Muscle of leg (tissue), 11 donors: ENCODE measurements around the gene SELL. TPM values are rescaled to one million over a fixed set of nuclear protein-coding genes. Genes with fewer than 3 reads are reported as not detected.
A peak's percentile ranks its signal among the peaks of the same experiment; 100 is the strongest.

Experiments used
- DNase-seq: peaks from one replicate; pipeline ENCODE4 v3.0.0; 2013
- H3K27ac ChIP-seq: one replicate; pipeline ENCODE4 v1.5.1; 2013; ENCODE audit warnings: mild to moderate bottlenecking, low read length, control low read depth
- H3K27me3 ChIP-seq: one replicate; pipeline ENCODE4 v1.6.1; 2013; ENCODE audit warnings: low read length; ENCODE audit not compliant: control insufficient read depth, insufficient read depth
- H3K36me3 ChIP-seq: one replicate; pipeline ENCODE4 v1.6.1; 2013; ENCODE audit warnings: low read length; ENCODE audit not compliant: control insufficient read depth, insufficient read depth
- H3K4me1 ChIP-seq: one replicate; pipeline ENCODE4 v1.6.1; 2013; ENCODE audit warnings: low read length; ENCODE audit not compliant: control insufficient read depth, insufficient read depth
- H3K4me3 ChIP-seq: one replicate; pipeline ENCODE4 v1.5.1; 2013; ENCODE audit warnings: low read length, control low read depth
- H3K9me3 ChIP-seq: replicated peaks from 2 replicates; pipeline ENCODE4 v1.6.1; 2013; ENCODE audit warnings: low read depth, low read length; ENCODE audit not compliant: control insufficient read depth
- WGBS: methylation state at CpG from one replicate; pipeline ENCODE4 v1.1.5; 2013; ENCODE audit warnings: missing lambda C conversion rate; ENCODE audit not compliant: insufficient coverage; 5-methylcytosine and 5-hydroxymethylcytosine counted together
- polyA plus RNA-seq, 8 donors: library from polyadenylated mRNA; unstranded; fragments of 120-200 nt; gene quantifications; one replicate each; pipeline versions ENCODE4 v1.2.1 to v1.2.3, GENCODE V29; 2013; ENCODE audit warnings: inconsistent platforms in 1 of 8, low replicate concordance in 1 of 8; ENCODE audit not compliant: insufficient read length in 8 of 8, insufficient read depth in 1 of 8
- total RNA-seq: library from RNA; stranded (reverse); fragments of 120-200 nt; gene quantifications from one replicate; pipeline ENCODE4 v1.2.4, GENCODE V29; 2013

The SELL gene
- total and polyA plus RNA-seq, 9 donors, result 0.84 to 3.8 (median 2.2) TPM

- Histone ChIP-seq H3K4me3 (no peak overlapping the region), H3K27ac (no peak overlapping the region), H3K9me3 (no peaks in the 10 kb centered on the region), H3K36me3 (no peaks in the 10 kb centered on the region), H3K4me1 (no peaks in the 10 kb centered on the region), H3K27me3 (peaks cover 3% of the 10 kb centered on the region)
- DNase-seq, result no peak
- WGBS, result 77% methylated on average over 3 of the region's 3 CpGs
Observed at GRCh38 chr1:169708647-169709046, 2.8 kb downstream of the SELL start.

- Histone ChIP-seq H3K4me1 (no peaks in the 10 kb centered on the region), H3K4me3 (no peak overlapping the region), H3K27me3 (peaks cover 3% of the 10 kb centered on the region), H3K27ac (no peak overlapping the region), H3K9me3 (no peaks in the 10 kb centered on the region), H3K36me3 (no peaks in the 10 kb centered on the region)
- no peak for DNase-seq
- WGBS, result 66% methylated on average over 5 of the region's 9 CpGs
Observed at GRCh38 chr1:169707912-169708604, 3.4 kb downstream of the SELL start.

- peaks cover 3% of the 10 kb centered on the region for H3K27me3 ChIP-seq
- no peak for DNase-seq
- H3K27ac ChIP-seq, result no peak overlapping the region
- no peak overlapping the region for H3K4me3 ChIP-seq
- H3K9me3 ChIP-seq, result no peaks in the 10 kb centered on the region
- no peaks in the 10 kb centered on the region for H3K4me1 ChIP-seq
- no peaks in the 10 kb centered on the region for H3K36me3 ChIP-seq
- no CpG with 5 or more reads among the region's 2 CpGs for WGBS
Observed at GRCh38 chr1:169704797-169705196, 6.6 kb downstream of the SELL start.

- no peaks in the 10 kb centered on the region for H3K27me3 ChIP-seq
- H3K4me3 ChIP-seq, result no peak overlapping the region
- no peaks in the 10 kb centered on the region for H3K4me1 ChIP-seq
- H3K36me3 ChIP-seq, result no peaks in the 10 kb centered on the region
- no CpG with 5 or more reads among the region's 2 CpGs for WGBS
- DNase-seq, result no peak
- no peaks in the 10 kb centered on the region for H3K9me3 ChIP-seq
- no peak overlapping the region for H3K27ac ChIP-seq
Observed at GRCh38 chr1:169701261-169702005, 10.0 kb downstream of the SELL start.

- H3K27me3 ChIP-seq, result no peaks in the 10 kb centered on the region
- no peak overlapping the region for H3K4me3 ChIP-seq
- DNase-seq, result no peak
- WGBS, result no CpG with 5 or more reads among the region's 3 CpGs
- H3K4me1 ChIP-seq, result no peaks in the 10 kb centered on the region
- H3K27ac ChIP-seq, result no peak overlapping the region
- H3K36me3 ChIP-seq, result no peaks in the 10 kb centered on the region
- H3K9me3 ChIP-seq, result no peaks in the 10 kb centered on the region
Observed at GRCh38 chr1:169699707-169700106, 11.7 kb downstream of the SELL start.

- Histone ChIP-seq H3K27ac (no peak overlapping the region), H3K4me1 (no peaks in the 10 kb centered on the region), H3K4me3 (no peak overlapping the region), H3K27me3 (no peaks in the 10 kb centered on the region), H3K36me3 (no peaks in the 10 kb centered on the region), H3K9me3 (no peaks in the 10 kb centered on the region)
- WGBS, result 81% methylated on average over 2 of the region's 3 CpGs
- DNase-seq, result no peak
Observed at GRCh38 chr1:169698976-169699375, 12.4 kb downstream of the SELL start.

GRCh38 chr1:169697755-169698154, 13.7 kb downstream of the SELL start:
- Histone ChIP-seq H3K27ac (no peak overlapping the region), H3K9me3 (no peaks in the 10 kb centered on the region), H3K4me1 (no peaks in the 10 kb centered on the region), H3K27me3 (no peaks in the 10 kb centered on the region), H3K36me3 (no peaks in the 10 kb centered on the region), H3K4me3 (no peak overlapping the region)
- WGBS, result no CpG with 5 or more reads among the region's 1 CpG
- peak; percentile 12 for DNase-seq

- no peaks in the 10 kb centered on the region for H3K36me3 ChIP-seq
- WGBS, result 50% methylated on average over 1 of the region's 3 CpGs
- no peak for DNase-seq
- no peaks in the 10 kb centered on the region for H3K27me3 ChIP-seq
- no peaks in the 10 kb centered on the region for H3K9me3 ChIP-seq
- no peak overlapping the region for H3K27ac ChIP-seq
- H3K4me1 ChIP-seq, result no peaks in the 10 kb centered on the region
- no peak overlapping the region for H3K4me3 ChIP-seq
Observed at GRCh38 chr1:169696273-169697100, 14.9 kb downstream of the SELL start.

GRCh38 chr1:169694304-169695075, 16.9 kb downstream of the SELL start:
- no peaks in the 10 kb centered on the region for H3K9me3 ChIP-seq
- no peaks in the 10 kb centered on the region for H3K27me3 ChIP-seq
- no peaks in the 10 kb centered on the region for H3K4me1 ChIP-seq
- no peak for DNase-seq
- H3K36me3 ChIP-seq, result no peaks in the 10 kb centered on the region
- WGBS, result 72% methylated on average over 2 of the region's 5 CpGs
- H3K4me3 ChIP-seq, result no peak overlapping the region
- no peak overlapping the region for H3K27ac ChIP-seq
